ENCODE measurements around the gene DAZAP2.
"Not testable (repeated sequence)": the region's sequence is repeated elsewhere in the genome, so short reads cannot be mapped to it uniquely, and the experiment has no call there.

DAZAP2 gene

DNA sequence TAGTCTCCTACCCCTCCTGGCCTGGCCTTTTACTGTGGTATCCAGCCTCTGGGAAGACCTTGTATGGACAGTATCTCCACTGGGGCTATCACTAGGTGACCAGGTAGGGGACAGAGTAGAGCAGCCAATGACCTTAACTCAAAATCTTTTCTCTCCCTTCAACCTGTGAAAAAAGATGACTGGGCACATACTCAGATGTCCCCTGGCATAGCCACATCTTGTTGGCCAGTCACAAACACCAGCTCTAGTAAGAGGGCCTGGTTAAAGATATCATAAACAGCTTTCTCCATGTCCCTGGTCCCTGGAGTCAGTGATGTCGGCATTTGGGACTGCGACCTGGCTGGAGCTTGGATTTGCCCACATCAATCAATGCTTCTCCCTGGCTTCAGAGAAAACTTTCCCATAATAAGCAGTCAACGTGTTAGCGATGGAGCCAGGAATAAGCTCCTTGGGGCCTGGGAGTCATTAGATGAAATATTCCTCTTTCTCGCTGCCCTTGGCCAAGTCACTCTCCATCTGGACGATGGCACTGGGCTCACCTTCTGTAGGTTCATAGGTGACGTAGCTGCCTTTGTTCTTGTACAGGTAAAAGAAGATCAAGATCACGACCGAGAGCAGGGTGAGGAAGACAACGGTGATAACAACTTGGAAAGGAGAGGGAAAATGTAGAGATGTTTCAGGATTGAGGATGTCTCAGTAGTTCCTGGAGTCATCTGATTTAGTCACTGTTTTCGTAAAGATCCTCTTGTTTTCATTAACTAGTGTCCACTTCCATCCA lies 7.0 kb downstream of the DAZAP2 start:
- DNase-seq (ENCODE audit: extremely low read depth, low read depth), result no peak
- TF ChIP-seq, protein P1, sequence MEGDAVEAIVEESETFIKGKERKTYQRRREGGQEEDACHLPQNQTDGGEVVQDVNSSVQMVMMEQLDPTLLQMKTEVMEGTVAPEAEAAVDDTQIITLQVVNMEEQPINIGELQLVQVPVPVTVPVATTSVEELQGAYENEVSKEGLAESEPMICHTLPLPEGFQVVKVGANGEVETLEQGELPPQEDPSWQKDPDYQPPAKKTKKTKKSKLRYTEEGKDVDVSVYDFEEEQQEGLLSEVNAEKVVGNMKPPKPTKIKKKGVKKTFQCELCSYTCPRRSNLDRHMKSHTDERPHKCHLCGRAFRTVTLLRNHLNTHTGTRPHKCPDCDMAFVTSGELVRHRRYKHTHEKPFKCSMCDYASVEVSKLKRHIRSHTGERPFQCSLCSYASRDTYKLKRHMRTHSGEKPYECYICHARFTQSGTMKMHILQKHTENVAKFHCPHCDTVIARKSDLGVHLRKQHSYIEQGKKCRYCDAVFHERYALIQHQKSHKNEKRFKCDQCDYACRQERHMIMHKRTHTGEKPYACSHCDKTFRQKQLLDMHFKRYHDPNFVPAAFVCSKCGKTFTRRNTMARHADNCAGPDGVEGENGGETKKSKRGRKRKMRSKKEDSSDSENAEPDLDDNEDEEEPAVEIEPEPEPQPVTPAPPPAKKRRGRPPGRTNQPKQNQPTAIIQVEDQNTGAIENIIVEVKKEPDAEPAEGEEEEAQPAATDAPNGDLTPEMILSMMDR (IDR thresholded peaks at IDR 0.05; ENCODE audit: low read depth, low read length, missing control alignments), result no peak
- H3K4me3 ChIP-seq (replicated peaks; ENCODE audit: low read depth, low read length), result no peak overlapping the region

DNA sequence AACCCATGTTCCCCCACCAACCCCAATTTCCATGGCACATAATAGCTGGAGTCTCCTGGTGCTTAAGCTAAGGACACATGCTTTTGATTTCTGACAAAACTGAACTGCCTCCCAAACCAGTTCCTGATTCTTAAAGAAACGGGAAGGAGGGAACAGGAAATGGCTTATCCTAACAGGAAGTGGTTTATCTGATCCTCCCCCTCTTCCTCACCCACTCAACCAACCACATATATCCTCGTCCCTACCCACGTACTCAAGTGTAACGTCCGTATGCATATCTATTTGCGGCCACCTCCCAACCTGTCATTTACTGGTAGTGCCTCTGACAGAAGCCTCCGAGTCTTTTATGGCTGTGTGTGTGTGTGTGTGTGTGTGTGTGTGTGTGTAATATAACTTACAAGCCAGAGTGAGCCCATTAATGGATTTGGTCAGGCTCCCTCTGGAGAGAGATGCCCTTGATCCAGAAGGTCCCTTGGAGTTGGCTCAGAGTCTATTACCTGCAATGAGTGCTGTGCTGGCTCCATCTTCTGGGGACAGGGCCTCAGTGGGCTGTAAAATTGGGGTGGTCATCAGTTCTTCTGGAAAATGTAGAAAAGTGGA lies 7.7 kb downstream of the DAZAP2 start:
- TF ChIP-seq, protein P1 (IDR thresholded peaks at IDR 0.05; ENCODE audit: low read depth, low read length, missing control alignments), result peak; percentile 15
- H3K4me3 ChIP-seq (replicated peaks; ENCODE audit: low read depth, low read length), result no peak overlapping the region
- peak; percentile 70 for DNase-seq (ENCODE audit: extremely low read depth, low read depth)

DNA sequence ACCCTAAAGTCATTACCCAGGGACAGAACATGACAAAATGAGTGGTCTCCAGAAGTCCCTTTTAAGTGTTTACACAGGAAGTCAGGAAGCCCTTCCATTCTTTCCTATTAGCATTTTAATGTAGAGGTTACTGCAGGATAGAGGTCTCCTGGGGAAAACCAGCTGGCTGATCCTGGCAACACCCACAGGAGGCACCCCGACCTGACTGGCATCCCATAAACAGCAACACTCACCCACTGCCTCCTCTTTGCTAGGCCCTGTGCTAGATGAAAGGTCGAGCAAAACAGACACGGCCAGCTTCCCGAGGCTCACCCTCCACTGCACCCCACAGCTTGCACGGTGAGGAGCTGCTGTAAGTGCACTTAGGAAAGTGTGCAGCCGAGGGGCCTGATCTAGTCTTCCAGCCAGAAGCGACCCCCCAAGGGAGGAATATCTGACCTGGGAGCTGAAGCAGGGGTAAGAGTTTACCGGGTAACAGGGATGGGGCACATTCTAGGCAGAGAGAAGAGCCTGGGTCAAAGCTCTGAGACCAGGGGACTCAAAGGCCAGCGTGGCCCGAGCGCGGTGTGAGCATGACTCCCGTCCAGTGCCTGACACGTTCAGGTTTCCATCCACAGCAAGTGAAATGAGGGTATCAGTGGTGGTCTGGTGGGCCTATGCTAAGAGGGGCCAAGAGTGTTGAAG lies 9.0 kb downstream of the DAZAP2 start:
- no peak overlapping the region for H3K4me3 ChIP-seq (replicated peaks; ENCODE audit: low read depth, low read length)
- TF ChIP-seq, protein P1 (IDR thresholded peaks at IDR 0.05; ENCODE audit: low read depth, low read length, missing control alignments), result no peak
- no peak for DNase-seq (ENCODE audit: extremely low read depth, low read depth)

DNA sequence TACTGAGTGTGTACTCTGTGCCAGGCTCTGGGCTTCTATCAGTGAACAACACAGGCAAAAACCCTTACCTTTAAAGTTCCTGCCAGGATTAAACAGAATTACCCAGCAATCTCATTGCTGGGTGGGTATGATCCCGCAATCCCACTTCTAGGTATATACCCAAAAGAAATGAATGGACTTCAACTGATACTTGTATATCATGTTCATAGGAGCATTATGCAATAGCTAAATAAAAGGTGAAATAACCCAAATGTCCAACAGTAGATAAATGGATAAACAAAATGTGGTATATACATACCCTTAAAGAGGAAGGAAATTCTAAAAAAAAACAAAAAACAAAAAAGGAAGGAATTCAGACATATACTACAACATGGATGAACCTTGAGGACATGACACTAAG lies 14.7 kb downstream of the DAZAP2 start:
- TF ChIP-seq, protein P1 (IDR thresholded peaks at IDR 0.05; ENCODE audit: low read depth, low read length, missing control alignments), result no peak
- H3K4me3 ChIP-seq (replicated peaks; ENCODE audit: low read depth, low read length), result no peak overlapping the region
- no peak for DNase-seq (ENCODE audit: extremely low read depth, low read depth)

- TF ChIP-seq, protein P1 (IDR thresholded peaks at IDR 0.05; ENCODE audit: low read depth, low read length, missing control alignments), result no peak
- DNase-seq (ENCODE audit: extremely low read depth, low read depth), result no peak
- no peak overlapping the region for H3K4me3 ChIP-seq (replicated peaks; ENCODE audit: low read depth, low read length)
Measured at GRCh38 chr12:51254536-51254935, 15.9 kb downstream of the DAZAP2 start.

- H3K4me3 ChIP-seq (replicated peaks; ENCODE audit: low read depth, low read length); DNase-seq (ENCODE audit: extremely low read depth, low read depth): not testable (repeated sequence)
Measured at GRCh38 chr12:51259600-51259999, 21.0 kb downstream of the DAZAP2 start.

DNA sequence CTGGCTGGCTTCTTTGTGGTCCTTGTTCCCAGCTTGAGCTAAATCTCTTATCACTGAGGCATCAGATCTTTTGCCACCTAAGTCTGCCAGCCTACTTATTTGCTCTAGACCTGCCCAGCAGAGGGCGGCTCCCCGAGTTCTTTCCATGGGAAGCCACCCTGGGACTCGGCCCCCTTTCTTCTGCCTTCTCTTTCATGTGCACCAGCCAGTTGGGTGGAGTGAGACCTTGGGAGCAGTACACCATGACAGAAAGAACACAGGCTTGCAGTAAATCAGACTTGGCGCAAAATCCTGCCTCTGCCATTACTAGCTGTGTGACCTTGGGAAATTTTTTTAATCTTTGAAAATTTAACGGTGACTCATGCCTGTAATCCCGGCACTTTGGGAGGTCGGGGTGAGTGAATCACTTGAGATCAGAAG lies 24.1 kb downstream of the DAZAP2 start:
- no peak overlapping the region for H3K4me3 ChIP-seq (replicated peaks; ENCODE audit: low read depth, low read length)
- no peak for DNase-seq (ENCODE audit: extremely low read depth, low read depth)
- TF ChIP-seq, protein P1 (IDR thresholded peaks at IDR 0.05; ENCODE audit: low read depth, low read length, missing control alignments), result no peak

All from HFF-Myc (cell line).